ENCODE results near the gene NAALAD2. TPM values are rescaled to one million over a fixed set of nuclear protein-coding genes. Genes with fewer than 3 reads are reported as not detected.

Gene NAALAD2
- total RNA-seq, 1 donor from 2014 or later, result not detected

DNA sequence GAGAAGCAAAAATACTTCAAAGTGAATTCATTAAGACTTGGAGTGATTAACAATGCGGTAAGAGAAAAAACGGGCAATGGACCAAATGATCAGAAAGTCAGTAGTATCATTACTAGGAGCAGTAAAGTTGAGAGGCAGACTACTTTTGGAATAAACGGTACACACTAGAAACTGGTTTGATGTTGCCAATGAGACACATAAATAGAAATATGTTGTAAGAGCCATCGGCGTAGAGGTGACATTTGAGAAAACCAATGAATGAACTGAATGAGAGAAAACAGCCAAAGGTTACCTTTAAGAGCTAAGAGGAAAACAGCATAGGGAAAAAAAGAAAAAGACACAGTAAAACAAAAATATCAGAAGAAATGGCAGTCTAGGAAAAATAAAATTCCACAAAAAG is 82.1 kb downstream of the NAALAD2 start:
- peaks cover 3 to 13% of the 10 kb centered on the region in 2 donors for H3K4me1 ChIP-seq
- no peak for DNase-seq (ENCODE audit: low spot score in 2 of 2)
- H3K36me3 ChIP-seq, result peaks cover 3 to 36% of the 10 kb centered on the region in 2 donors
- no peak overlapping the region for H3K4me3 ChIP-seq
- intact Hi-C loops (cut with DNase I), result no loop called here
- no peaks in the 10 kb centered on the region for H3K27me3 ChIP-seq
- no peaks in the 10 kb centered on the region for H3K9me3 ChIP-seq
- H3K27ac ChIP-seq, result no peak overlapping the region
- TF ChIP-seq, protein P1, sequence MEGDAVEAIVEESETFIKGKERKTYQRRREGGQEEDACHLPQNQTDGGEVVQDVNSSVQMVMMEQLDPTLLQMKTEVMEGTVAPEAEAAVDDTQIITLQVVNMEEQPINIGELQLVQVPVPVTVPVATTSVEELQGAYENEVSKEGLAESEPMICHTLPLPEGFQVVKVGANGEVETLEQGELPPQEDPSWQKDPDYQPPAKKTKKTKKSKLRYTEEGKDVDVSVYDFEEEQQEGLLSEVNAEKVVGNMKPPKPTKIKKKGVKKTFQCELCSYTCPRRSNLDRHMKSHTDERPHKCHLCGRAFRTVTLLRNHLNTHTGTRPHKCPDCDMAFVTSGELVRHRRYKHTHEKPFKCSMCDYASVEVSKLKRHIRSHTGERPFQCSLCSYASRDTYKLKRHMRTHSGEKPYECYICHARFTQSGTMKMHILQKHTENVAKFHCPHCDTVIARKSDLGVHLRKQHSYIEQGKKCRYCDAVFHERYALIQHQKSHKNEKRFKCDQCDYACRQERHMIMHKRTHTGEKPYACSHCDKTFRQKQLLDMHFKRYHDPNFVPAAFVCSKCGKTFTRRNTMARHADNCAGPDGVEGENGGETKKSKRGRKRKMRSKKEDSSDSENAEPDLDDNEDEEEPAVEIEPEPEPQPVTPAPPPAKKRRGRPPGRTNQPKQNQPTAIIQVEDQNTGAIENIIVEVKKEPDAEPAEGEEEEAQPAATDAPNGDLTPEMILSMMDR (IDR thresholded peaks at IDR 0.05), result no peak

DNA sequence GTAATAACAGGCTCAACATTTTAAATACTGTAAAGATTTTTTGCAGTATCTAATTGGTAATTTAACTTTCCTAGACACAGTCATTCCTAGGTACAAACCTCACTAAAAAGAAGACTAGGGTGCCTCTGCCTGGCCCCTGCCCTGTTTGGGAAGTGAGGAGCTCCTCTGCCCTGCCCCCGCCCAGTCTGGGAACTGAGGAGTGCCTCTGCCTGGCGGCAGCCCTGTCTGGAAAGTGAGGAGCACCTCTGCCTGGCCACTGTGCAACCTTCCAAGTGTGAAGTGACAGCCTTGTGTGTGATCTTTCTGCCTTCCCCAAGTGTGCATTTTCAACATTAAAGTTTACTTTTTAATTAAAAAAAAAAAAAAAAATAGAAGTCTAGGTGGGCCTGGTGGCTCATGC is 84.1 kb downstream of the NAALAD2 start:
- H3K4me3 ChIP-seq, result no peak overlapping the region
- DNase-seq (ENCODE audit: low spot score in 2 of 2), result no peak
- intact Hi-C loops (cut with DNase I), result no loop called here
- peak overlapping the region in 1 of 2 donors; percentile 3 for H3K27ac ChIP-seq
- peaks cover 3 to 13% of the 10 kb centered on the region in 2 donors for H3K4me1 ChIP-seq
- no peaks in the 10 kb centered on the region for H3K27me3 ChIP-seq
- peaks cover 0 to 22% of the 10 kb centered on the region in 2 donors for H3K36me3 ChIP-seq
- no peaks in the 10 kb centered on the region for H3K9me3 ChIP-seq
- TF ChIP-seq, protein P1 (IDR thresholded peaks at IDR 0.05), result no peak

DNA sequence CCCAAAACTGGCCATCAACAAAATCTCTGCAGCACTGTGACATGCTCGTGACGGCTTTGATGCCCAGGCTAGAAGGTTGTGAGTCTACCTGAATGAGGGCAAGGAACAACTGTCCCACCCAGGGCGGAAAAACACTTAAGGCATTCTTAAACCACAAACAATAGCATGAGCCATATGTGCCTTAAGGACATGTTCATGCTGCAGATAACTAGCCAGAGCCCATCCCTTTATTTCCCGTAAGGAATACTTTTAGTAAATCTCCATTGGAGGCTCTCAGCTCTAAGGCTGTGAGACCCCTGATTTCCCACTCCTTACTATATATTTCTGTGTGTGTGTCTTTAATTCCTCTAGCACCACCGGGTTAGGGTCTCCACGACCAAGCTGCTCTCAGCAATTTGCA is 85.0 kb downstream of the NAALAD2 start:
- peaks cover 3 to 13% of the 10 kb centered on the region in 2 donors for H3K4me1 ChIP-seq

DNA sequence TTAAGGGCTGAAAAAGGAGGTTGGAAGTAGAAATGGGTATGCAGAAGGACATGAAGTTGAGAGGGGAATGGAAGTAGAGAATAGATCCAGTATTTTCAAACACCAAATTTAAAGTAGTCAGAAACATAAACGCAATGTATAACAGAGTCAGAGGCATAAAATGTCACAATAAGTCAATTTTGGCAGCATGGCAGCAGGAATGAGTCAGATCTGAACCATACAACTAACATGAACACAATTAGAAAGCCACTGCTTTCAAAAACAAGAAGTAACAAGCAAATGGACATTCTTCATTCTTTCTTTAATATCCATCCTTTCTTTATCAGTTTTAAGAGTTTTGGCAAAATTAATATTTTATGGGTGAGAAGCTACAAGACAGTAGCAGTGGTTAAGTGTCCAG is 85.9 kb downstream of the NAALAD2 start:
- H3K36me3 ChIP-seq, result peaks cover 0 to 9% of the 10 kb centered on the region in 2 donors
- no peaks in the 10 kb centered on the region for H3K9me3 ChIP-seq
- no peak overlapping the region for H3K27ac ChIP-seq
- intact Hi-C loops (cut with DNase I), result no loop called here
- peaks cover 3 to 13% of the 10 kb centered on the region in 2 donors for H3K4me1 ChIP-seq
- peak overlapping the region in 1 of 2 donors; percentile 96 for H3K4me3 ChIP-seq
- H3K27me3 ChIP-seq, result no peaks in the 10 kb centered on the region
- DNase-seq (ENCODE audit: low spot score in 2 of 2), result no peak
- TF ChIP-seq, protein P1 (IDR thresholded peaks at IDR 0.05), result no peak

More for the DNA sequence above, 85.0 kb downstream of the NAALAD2 start:
- Histone ChIP-seq H3K27ac (no peak overlapping the region), H3K4me3 (no peak overlapping the region), H3K36me3 (peaks cover 0 to 15% of the 10 kb centered on the region in 2 donors), H3K27me3 (no peaks in the 10 kb centered on the region), H3K9me3 (no peaks in the 10 kb centered on the region)
- intact Hi-C loops (cut with DNase I), result no loop called here
- TF ChIP-seq, protein P1 (IDR thresholded peaks at IDR 0.05), result no peak
- DNase-seq (ENCODE audit: low spot score in 2 of 2), result no peak

DNA sequence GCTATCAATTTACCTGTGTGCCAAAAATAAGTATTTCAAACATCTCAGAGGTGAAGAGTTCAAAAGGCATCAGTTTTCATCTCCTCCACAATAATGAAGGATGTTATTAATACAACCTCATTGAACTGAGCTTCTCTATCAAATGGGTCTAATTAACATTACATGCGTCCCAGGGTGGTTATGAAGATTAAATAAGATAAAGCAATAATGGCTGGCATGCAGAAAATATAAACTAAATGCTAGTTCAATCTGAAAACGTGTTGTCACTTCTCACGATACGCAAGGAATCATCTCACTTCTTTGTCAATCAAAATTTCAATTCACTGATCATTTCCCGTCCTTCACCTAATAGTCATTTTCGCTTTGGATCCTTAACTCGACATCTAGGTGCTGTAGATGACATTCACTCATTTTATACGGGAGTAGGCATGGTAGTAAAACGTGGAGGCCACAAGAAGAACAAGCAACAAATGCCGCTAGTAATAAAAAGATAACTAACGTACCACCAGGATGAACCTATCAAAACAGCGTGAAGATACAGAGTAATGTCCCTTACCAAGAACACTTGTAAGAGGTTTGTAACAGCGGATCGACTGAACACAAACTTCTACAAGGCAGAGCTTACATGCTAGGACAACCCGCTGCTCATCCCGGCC is 87.5 kb downstream of the NAALAD2 start:
- Histone ChIP-seq H3K4me1 (peaks cover 3 to 11% of the 10 kb centered on the region in 2 donors), H3K36me3 (no peaks in the 10 kb centered on the region), H3K9me3 (no peaks in the 10 kb centered on the region), H3K4me3 (peak overlapping the region; percentile 81 to 96), H3K27me3 (no peaks in the 10 kb centered on the region), H3K27ac (peak overlapping the region; percentile 91 to 95)
- intact Hi-C loops (cut with DNase I), result no loop called here
- TF ChIP-seq, protein P1 (IDR thresholded peaks at IDR 0.05), result no peak
- DNase-seq (ENCODE audit: low spot score in 2 of 2), result no peak

Measured in ascending aorta (tissue), 2 donors.